GM19351 (cell line): ENCODE measurements around the gene SPANXN5.
"Not testable (repeated sequence)": the region's sequence is repeated elsewhere in the genome, so short reads cannot be mapped to it uniquely, and the experiment has no call there.

Source experiments
- ATAC-seq: cut with Tn5 transposase; IDR thresholded peaks from one replicate; pipeline ENCODE4 v1.9.1; 2021; ENCODE audit warnings: mild to moderate bottlenecking, moderate library complexity; ENCODE audit not compliant: unreplicated experiment

Gene SPANXN5

GRCh38 chrX:52797327-52797726, at the start of gene SPANXN5:
Gene SPANXN5 (minus strand): TSS chrX:52797427. CDS start chrX:52797348, 79 bp downstream.
- not testable (repeated sequence) for ATAC-seq

- not testable (repeated sequence) for ATAC-seq
Observed at GRCh38 chrX:52843619-52844018, 46.4 kb upstream of the SPANXN5 start.

GRCh38 chrX:52839137-52839536, 41.9 kb upstream of the SPANXN5 start:
- ATAC-seq, result peak; percentile 54

- ATAC-seq, result no peak
Observed at GRCh38 chrX:52830551-52830950, 33.3 kb upstream of the SPANXN5 start.

GRCh38 chrX:52824608-52825007, 27.4 kb upstream of the SPANXN5 start:
- no peak for ATAC-seq

GRCh38 chrX:52821079-52821760, 24.0 kb upstream of the SPANXN5 start:
- peak; percentile 73 for ATAC-seq

- no peak for ATAC-seq
Observed at GRCh38 chrX:52819788-52820187, 22.6 kb upstream of the SPANXN5 start.

GRCh38 chrX:52811065-52811625, 13.9 kb upstream of the SPANXN5 start, which contains the start of gene XAGE5:
Gene XAGE5 (plus strand): TSS chrX:52811287. CDS start chrX:52812567, 1,280 bp downstream.
- ATAC-seq, result no peak

- not testable (repeated sequence) for ATAC-seq
Observed at GRCh38 chrX:52804876-52805275, 7.6 kb upstream of the SPANXN5 start.

- ATAC-seq, result not testable (repeated sequence)
Observed at GRCh38 chrX:52773504-52773903, 23.7 kb downstream of the SPANXN5 start.

- ATAC-seq, result not testable (repeated sequence)
Observed at GRCh38 chrX:52765983-52766382, 31.2 kb downstream of the SPANXN5 start.

- ATAC-seq, result not testable (repeated sequence)
Observed at GRCh38 chrX:52750952-52751351, 46.3 kb downstream of the SPANXN5 start, which contains the start of gene SSX2B. Gene SSX2B (plus strand): TSS chrX:52751252. CDS start chrX:52752681, 1,429 bp downstream.
